ENCODE data around the gene TLCD3A.

DNA sequence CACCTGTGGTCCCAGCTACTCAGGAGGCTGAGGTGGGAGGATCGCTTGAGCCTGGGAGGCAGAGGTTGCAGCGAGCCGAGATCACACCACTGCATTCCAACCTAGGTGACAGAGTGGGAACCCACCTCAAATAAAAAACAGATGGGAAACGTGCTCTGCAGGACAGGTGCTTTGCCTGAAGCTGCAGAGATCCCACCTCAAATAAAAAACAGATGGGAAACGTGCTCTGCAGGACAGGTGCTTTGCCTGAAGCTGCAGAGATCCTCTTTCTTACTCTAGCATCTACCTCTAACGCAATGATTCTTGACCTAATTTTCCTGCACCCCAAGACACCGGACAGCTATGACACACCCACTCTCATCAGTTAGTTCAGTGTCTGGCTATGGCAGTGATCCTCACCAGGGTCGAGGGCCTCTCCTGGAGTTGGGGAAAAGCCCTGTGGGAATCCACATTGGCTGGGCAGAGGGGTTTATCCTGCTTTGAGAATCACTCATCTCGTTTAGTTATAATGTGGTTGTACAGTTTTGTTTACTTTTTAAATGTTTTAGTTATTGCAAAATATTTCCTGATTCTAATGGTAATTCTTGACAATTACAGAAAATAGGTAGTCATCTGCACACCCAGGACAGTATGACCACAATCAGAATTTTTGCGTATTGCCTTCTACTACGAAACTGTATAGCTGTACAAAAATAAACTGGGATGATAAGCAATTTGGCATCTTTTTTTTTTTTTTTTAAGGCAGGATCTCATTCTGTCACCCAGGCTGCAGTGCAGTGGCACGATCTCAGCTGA is 29.1 kb upstream of the TLCD3A start:
- TF ChIP-seq ZNF274 (IDR thresholded peaks at IDR 0.05; ENCODE audit: low read depth, low read length) (no peak), SUZ12 (IDR thresholded peaks at IDR 0.05; ENCODE audit: extremely low read depth, insufficient read depth, insufficient read length) (no peak)

All from NT2/D1 (cell line).